Keratinocyte (primary cell): ENCODE results near the gene SPPL3.

Experiments used
- EZH2 ChIP-seq: IDR thresholded peaks from one replicate; pipeline ENCODE4 v1.6.1; 2012; ENCODE audit warnings: inconsistent platforms, mild to moderate bottlenecking, low read length, moderate library complexity
- TF ChIP-seq, protein P1 (sequence below), 3 experiments: IDR thresholded peaks in 1 of 3; conservative IDR thresholded peaks in 1 of 3; optimal IDR thresholded peaks in 1 of 3; 2 replicates in 2 of 3; 3 replicates in 1 of 3; pipeline versions ENCODE3 to v1.5.1; 2011; ENCODE audit warnings: low read length in 3 of 3, mild to moderate bottlenecking in 3 of 3, moderate library complexity in 2 of 3, control low read depth in 1 of 3, inconsistent platforms in 1 of 3; ENCODE audit not compliant: insufficient read depth in 2 of 3; ENCODE audit errors: extremely low read depth in 1 of 3

DNA sequence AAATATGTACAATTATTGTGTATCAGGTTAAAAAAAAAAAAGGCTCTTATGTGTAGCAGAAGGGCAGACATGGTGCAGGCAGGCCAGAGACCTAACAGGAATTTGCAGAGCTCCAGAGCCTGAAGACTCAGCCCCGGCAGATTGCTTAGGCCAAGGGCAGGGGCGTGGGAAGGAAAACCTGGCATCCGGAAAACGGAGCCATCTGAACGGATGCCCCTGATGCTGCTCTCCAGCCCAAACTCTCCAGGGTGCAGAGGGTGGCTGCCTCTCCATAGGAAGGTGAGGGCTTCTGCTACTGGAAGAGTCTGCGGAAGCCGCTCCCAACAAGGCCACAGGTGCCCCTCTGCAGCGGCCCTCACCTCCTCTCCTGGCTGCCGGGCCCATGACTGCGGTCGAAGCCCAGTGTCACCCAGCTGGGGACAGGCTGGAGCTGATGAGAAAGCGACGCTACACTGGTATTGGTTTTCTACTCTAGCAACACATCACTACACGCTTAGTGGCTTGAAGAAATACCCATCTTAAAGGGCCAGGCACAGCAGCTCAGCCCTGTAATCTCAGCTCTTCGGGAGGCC, 159.2 kb downstream of the SPPL3 start:
- TF ChIP-seq, protein P1, sequence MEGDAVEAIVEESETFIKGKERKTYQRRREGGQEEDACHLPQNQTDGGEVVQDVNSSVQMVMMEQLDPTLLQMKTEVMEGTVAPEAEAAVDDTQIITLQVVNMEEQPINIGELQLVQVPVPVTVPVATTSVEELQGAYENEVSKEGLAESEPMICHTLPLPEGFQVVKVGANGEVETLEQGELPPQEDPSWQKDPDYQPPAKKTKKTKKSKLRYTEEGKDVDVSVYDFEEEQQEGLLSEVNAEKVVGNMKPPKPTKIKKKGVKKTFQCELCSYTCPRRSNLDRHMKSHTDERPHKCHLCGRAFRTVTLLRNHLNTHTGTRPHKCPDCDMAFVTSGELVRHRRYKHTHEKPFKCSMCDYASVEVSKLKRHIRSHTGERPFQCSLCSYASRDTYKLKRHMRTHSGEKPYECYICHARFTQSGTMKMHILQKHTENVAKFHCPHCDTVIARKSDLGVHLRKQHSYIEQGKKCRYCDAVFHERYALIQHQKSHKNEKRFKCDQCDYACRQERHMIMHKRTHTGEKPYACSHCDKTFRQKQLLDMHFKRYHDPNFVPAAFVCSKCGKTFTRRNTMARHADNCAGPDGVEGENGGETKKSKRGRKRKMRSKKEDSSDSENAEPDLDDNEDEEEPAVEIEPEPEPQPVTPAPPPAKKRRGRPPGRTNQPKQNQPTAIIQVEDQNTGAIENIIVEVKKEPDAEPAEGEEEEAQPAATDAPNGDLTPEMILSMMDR (optimal IDR thresholded peaks at IDR 0.05 in 1 of 3, IDR thresholded peaks at IDR 0.05 in 1 of 3, conservative IDR thresholded peaks at IDR 0.05 in 1 of 3; ENCODE audit: extremely low read depth in 1 of 3, insufficient read depth in 2 of 3, low read length in 3 of 3) = no peak
- no peak for TF ChIP-seq EZH2
